ENCODE results near the gene PLA2G2D.

PLA2G2D gene

GRCh38 chr1:20137055-20137454 is 17.7 kb upstream of the PLA2G2D start:
- TF ChIP-seq SNAI2 (CRISPR knock-in tag; IDR thresholded peaks at IDR 0.05) (no peak), ZC3H10 (CRISPR knock-in tag; IDR thresholded peaks at IDR 0.05) (no peak), CREB5 (CRISPR knock-in tag; IDR thresholded peaks at IDR 0.05; ENCODE audit: low read depth) (no peak), CSDC2 (CRISPR knock-in tag; IDR thresholded peaks at IDR 0.05) (no peak), OSR1 (CRISPR knock-in tag; IDR thresholded peaks at IDR 0.05) (no peak), ZNF8 (CRISPR knock-in tag; IDR thresholded peaks at IDR 0.05) (no peak), ZNF565 (CRISPR knock-in tag; conservative IDR thresholded peaks at IDR 0.05; ENCODE audit: low read depth) (no peak)
- TF ChIP-seq, protein P1, sequence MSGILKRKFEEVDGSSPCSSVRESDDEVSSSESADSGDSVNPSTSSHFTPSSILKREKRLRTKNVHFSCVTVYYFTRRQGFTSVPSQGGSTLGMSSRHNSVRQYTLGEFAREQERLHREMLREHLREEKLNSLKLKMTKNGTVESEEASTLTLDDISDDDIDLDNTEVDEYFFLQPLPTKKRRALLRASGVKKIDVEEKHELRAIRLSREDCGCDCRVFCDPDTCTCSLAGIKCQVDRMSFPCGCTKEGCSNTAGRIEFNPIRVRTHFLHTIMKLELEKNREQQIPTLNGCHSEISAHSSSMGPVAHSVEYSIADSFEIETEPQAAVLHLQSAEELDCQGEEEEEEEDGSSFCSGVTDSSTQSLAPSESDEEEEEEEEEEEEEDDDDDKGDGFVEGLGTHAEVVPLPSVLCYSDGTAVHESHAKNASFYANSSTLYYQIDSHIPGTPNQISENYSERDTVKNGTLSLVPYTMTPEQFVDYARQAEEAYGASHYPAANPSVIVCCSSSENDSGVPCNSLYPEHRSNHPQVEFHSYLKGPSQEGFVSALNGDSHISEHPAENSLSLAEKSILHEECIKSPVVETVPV (CRISPR knock-in tag; IDR thresholded peaks at IDR 0.05) = no peak
- TF ChIP-seq, protein P2, sequence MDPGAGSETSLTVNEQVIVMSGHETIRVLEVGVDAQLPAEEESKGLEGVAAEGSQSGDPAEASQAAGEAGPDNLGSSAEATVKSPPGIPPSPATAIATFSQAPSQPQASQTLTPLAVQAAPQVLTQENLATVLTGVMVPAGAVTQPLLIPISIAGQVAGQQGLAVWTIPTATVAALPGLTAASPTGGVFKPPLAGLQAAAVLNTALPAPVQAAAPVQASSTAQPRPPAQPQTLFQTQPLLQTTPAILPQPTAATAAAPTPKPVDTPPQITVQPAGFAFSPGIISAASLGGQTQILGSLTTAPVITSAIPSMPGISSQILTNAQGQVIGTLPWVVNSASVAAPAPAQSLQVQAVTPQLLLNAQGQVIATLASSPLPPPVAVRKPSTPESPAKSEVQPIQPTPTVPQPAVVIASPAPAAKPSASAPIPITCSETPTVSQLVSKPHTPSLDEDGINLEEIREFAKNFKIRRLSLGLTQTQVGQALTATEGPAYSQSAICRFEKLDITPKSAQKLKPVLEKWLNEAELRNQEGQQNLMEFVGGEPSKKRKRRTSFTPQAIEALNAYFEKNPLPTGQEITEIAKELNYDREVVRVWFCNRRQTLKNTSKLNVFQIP (CRISPR knock-in tag; IDR thresholded peaks at IDR 0.05; ENCODE audit: borderline replicate concordance, low read depth) = no peak
- no peak for ATAC-seq

DNA sequence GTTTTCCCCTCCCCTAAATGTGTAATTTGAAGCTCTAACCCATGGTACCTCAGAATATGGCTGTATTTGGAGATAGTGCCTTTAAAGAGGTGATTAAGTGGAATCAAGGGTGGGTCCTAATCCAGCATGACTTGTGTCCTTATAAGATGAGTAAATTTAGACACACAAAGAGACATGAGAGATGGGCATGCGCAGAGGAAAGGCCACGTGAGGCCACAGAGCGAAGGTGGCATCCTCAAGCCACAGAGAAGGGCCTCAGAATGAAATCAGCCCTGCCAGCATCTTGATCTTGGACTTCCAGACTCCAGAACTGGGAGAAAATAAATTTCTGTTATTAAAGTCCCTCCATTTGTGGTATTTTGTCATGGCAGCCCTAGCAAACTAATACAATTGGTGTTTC is 16.9 kb upstream of the PLA2G2D start:
- ATAC-seq = no peak
- TF ChIP-seq ARNTL (CRISPR knock-in tag; IDR thresholded peaks at IDR 0.05; ENCODE audit: borderline replicate concordance, low read depth) = no peak
- no peak for TF ChIP-seq GLIS3 (CRISPR knock-in tag; IDR thresholded peaks at IDR 0.05)
- no peak for TF ChIP-seq ZFP30 (CRISPR knock-in tag; IDR thresholded peaks at IDR 0.05)
- TF ChIP-seq, protein P3, sequence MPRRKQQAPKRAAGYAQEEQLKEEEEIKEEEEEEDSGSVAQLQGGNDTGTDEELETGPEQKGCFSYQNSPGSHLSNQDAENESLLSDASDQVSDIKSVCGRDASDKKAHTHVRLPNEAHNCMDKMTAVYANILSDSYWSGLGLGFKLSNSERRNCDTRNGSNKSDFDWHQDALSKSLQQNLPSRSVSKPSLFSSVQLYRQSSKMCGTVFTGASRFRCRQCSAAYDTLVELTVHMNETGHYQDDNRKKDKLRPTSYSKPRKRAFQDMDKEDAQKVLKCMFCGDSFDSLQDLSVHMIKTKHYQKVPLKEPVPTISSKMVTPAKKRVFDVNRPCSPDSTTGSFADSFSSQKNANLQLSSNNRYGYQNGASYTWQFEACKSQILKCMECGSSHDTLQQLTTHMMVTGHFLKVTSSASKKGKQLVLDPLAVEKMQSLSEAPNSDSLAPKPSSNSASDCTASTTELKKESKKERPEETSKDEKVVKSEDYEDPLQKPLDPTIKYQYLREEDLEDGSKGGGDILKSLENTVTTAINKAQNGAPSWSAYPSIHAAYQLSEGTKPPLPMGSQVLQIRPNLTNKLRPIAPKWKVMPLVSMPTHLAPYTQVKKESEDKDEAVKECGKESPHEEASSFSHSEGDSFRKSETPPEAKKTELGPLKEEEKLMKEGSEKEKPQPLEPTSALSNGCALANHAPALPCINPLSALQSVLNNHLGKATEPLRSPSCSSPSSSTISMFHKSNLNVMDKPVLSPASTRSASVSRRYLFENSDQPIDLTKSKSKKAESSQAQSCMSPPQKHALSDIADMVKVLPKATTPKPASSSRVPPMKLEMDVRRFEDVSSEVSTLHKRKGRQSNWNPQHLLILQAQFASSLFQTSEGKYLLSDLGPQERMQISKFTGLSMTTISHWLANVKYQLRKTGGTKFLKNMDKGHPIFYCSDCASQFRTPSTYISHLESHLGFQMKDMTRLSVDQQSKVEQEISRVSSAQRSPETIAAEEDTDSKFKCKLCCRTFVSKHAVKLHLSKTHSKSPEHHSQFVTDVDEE (CRISPR knock-in tag; IDR thresholded peaks at IDR 0.05) = no peak
- no peak for TF ChIP-seq RARB (CRISPR knock-in tag; IDR thresholded peaks at IDR 0.05)
- TF ChIP-seq CREB5 (CRISPR knock-in tag; IDR thresholded peaks at IDR 0.05; ENCODE audit: low read depth) = no peak
- TF ChIP-seq TCF4 (CRISPR knock-in tag; IDR thresholded peaks at IDR 0.05; ENCODE audit: borderline replicate concordance) = no peak
- no peak for TF ChIP-seq ISL1 (CRISPR knock-in tag; IDR thresholded peaks at IDR 0.05)
- TF ChIP-seq ZNF8 (CRISPR knock-in tag; IDR thresholded peaks at IDR 0.05) = no peak
- TF ChIP-seq ZC3H10 (CRISPR knock-in tag; IDR thresholded peaks at IDR 0.05) = no peak
- TF ChIP-seq, protein P2 (CRISPR knock-in tag; IDR thresholded peaks at IDR 0.05; ENCODE audit: borderline replicate concordance, low read depth) = no peak
- no peak for TF ChIP-seq PPARA (CRISPR knock-in tag; IDR thresholded peaks at IDR 0.05; ENCODE audit: borderline replicate concordance)
- TF ChIP-seq CSDC2 (CRISPR knock-in tag; IDR thresholded peaks at IDR 0.05) = no peak
- no peak for TF ChIP-seq TOX (CRISPR knock-in tag; IDR thresholded peaks at IDR 0.05; ENCODE audit: borderline replicate concordance)
- TF ChIP-seq ZNF565 (CRISPR knock-in tag; conservative IDR thresholded peaks at IDR 0.05; ENCODE audit: low read depth) = no peak
- TF ChIP-seq ESRRG (CRISPR knock-in tag; IDR thresholded peaks at IDR 0.05) = no peak
- TF ChIP-seq BACH2 (CRISPR knock-in tag; IDR thresholded peaks at IDR 0.05; ENCODE audit: borderline replicate concordance) = no peak
- TF ChIP-seq, protein P4, sequence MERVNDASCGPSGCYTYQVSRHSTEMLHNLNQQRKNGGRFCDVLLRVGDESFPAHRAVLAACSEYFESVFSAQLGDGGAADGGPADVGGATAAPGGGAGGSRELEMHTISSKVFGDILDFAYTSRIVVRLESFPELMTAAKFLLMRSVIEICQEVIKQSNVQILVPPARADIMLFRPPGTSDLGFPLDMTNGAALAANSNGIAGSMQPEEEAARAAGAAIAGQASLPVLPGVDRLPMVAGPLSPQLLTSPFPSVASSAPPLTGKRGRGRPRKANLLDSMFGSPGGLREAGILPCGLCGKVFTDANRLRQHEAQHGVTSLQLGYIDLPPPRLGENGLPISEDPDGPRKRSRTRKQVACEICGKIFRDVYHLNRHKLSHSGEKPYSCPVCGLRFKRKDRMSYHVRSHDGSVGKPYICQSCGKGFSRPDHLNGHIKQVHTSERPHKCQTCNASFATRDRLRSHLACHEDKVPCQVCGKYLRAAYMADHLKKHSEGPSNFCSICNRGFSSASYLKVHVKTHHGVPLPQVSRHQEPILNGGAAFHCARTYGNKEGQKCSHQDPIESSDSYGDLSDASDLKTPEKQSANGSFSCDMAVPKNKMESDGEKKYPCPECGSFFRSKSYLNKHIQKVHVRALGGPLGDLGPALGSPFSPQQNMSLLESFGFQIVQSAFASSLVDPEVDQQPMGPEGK (CRISPR knock-in tag; IDR thresholded peaks at IDR 0.05; ENCODE audit: borderline replicate concordance) = no peak
- no peak for TF ChIP-seq ZNF70 (CRISPR knock-in tag; IDR thresholded peaks at IDR 0.05)
- TF ChIP-seq, protein P1 (CRISPR knock-in tag; IDR thresholded peaks at IDR 0.05) = no peak
